T-helper 17 cell (primary cell): ENCODE data around the gene GSE1. TPM values are rescaled to one million over a fixed set of nuclear protein-coding genes. Genes with fewer than 3 reads are reported as not detected.

ENCODE experiments used
- ATAC-seq: fragments of 150-1000 bp; cut with Tn5 transposase; 2 replicates; pipeline ENCODE4 v1.10.0; 2021; ENCODE audit warnings: mild to moderate bottlenecking, moderate library complexity
- DNase-seq, 3 donors: peaks; one replicate each; pipeline versions ENCODE4 v3.0.0 to v3.0.0-alpha.2; 2020 to 2021
- H3K9me3 ChIP-seq: one replicate; pipeline ENCODE4 v1.7.0; 2013; ENCODE audit warnings: low read length, mild to moderate bottlenecking; ENCODE audit not compliant: control insufficient read depth, poor library complexity, severe bottlenecking
- H3K27ac Mint-ChIP-seq: one replicate; pipeline ENCODE4 v1.8.0; 2022; ENCODE audit warnings: mild to moderate bottlenecking, moderate library complexity, mixed read lengths
- H3K27me3 Mint-ChIP-seq: one replicate; pipeline ENCODE4 v1.8.0; 2022; ENCODE audit warnings: mixed read lengths
- H3K36me3 Mint-ChIP-seq: one replicate; pipeline ENCODE4 v1.8.0; 2022; ENCODE audit warnings: low read depth, mixed read lengths
- H3K4me1 Mint-ChIP-seq: one replicate; pipeline ENCODE4 v1.8.0; 2022; ENCODE audit warnings: mild to moderate bottlenecking, mixed read lengths
- H3K4me3 Mint-ChIP-seq: one replicate; pipeline ENCODE4 v1.8.0; 2022; ENCODE audit warnings: mild to moderate bottlenecking, moderate library complexity, mixed read lengths
- total RNA-seq, 4 donors: library from RNA in 2 of 4; stranded (reverse) in 2 of 4; gene quantifications; one replicate each; pipeline ENCODE4 v1.2.3 and lab custom pipeline; 2022 to 2026

GSE1 gene
- total RNA-seq (10 to 100 TPM; 39.1 to 40.9 TPM), total RNA-seq (lab: John Stamatoyannopoulos, UW) (6.7 to 16.4 reads per million in 2 donors)

DNA sequence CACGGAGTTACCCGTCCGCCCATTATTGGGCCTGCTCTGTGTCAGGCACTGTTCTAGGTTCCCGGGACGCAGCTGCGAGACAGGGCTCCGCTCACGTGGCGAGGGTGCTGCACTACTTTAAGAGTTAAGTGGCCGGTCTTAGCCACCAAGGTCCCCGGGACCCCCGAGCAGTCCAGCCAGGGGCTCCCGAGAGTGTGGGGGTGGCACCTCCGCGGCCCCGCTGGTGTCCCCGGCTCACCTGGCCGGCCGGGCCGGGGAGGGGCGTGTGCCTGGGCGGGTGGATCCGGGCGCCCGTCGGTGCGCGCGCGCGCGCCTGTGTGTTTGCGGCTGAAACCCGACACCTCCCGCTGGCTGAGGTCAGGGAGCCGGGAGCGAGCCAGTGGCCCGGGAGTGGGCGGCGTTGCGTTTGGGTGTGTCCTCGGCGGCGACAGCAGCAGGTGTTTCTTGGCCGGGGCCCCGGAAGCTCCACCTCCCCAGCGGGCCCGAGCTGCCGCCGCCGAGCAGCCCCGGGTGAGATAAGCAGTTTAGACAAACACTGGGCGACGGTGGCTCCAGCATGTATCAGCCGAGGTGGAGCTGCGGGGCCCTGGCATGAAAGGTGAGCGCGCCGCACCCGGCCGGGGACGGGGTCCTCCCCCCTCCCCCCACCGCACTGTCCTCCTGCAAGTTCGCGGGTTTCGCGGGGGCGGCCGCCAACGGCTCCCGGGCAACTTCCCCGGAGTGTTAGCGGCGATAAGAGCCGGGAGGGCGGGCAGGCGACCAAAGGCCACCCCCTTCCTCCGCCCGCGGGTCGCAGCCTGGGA lies at the start of gene GSE1:
GSE1 (plus strand) TSS at position 522 of the 803 bp plus-strand sequence; CDS start at position 592, 70 bp downstream.
- Mint-ChIP-seq H3K27me3 (no peaks in the 10 kb centered on the region), H3K4me3 (peak within 1 kb of the TSS; percentile 85), H3K4me1 (peaks cover 21% of the 10 kb centered on the region), H3K27ac (no peak within 1 kb of the TSS), H3K36me3 (no peaks in the 10 kb centered on the region)
- ATAC-seq (peak; percentile 33), DNase-seq (peak; percentile 30 to 38 (median 31))
- no peaks in the 10 kb centered on the region for H3K9me3 ChIP-seq

DNA sequence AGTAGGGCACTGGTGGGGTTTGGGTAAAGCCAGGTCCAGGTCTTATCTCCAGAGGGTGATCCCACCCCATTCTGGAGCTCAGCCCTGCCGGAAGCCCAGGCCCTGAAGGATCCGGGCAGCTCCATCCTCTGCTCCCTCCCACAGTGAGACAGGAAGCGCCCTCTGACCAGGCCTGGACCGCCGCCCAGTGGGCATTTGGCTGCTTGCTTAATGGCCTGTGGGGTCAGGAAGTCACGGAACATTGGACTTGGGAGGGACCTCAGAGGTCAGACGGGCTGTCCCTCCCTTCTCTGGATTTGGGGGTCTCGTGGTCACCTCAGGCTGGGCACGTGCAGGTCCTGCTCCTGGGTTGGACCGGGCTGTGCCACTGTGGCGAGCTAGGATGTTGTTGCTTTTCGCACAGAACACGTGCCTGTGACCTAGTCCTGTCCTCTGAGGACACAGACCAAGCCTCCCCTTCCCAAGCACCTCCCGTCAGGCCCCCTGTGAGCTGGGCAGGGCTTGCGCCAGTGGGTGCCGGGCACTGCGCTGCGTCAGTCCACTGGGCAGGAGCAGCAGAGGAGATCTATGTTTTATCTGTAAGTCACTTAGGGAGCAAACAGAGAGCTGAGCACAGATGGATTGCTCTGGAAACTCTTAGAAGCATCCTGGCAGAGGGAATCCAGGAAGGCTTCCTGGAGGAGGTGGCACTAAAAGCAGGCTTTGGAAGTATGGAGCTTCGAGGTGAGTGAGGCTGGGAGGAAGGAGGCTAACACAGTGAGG lies 49.4 kb upstream of the GSE1 start:
- Mint-ChIP-seq H3K27ac (peak overlapping the region; percentile 61), H3K4me3 (peak overlapping the region; percentile 21), H3K27me3 (no peaks in the 10 kb centered on the region), H3K4me1 (peaks cover 26% of the 10 kb centered on the region), H3K36me3 (no peaks in the 10 kb centered on the region)
- H3K9me3 ChIP-seq, result no peaks in the 10 kb centered on the region
- ATAC-seq (no peak), DNase-seq (no peak)

DNA sequence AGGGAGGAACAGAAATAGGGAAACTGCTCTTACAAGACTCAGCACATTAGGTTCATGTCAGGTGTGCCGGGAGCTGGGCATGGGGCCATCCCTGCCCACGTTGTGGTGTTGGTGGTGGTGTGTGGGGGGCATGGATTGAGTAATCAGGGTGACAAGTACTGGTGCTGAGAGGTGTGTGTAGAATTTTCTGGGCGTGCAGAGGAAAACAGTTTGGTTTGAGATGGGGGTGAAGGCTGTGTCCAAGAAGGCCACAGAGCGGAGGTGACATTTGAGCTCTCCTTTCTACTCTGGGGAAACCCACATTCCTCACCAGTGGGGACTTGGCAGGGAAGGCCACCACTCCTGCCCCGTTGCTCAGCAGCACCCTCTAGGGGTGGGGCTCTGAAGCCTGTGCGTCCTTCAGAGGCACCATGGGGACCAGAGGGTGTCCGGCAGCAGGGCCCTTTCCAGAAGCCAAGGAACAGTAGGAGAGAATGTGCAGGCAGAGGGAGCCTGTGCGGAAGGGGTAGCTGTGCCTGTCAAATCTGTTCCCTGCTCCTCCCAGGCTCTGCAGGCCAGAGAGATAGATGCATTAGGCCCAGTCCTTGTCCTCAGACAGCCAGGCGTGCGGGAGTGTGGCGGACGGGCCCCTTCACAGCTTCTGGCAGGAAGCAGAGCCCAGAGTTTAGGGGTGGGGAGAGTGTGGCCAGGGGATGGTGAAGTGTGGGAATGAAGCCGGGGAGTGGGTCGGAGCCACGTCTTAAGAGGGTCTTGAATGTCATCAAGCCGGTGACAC lies 48.7 kb upstream of the GSE1 start:
- H3K9me3 ChIP-seq, result no peaks in the 10 kb centered on the region
- ATAC-seq, result peak; percentile 40
- H3K27ac Mint-ChIP-seq, result peak overlapping the region; percentile 61
- DNase-seq, result no peak
- no peak overlapping the region for H3K4me3 Mint-ChIP-seq
- H3K27me3 Mint-ChIP-seq, result no peaks in the 10 kb centered on the region
- H3K36me3 Mint-ChIP-seq, result no peaks in the 10 kb centered on the region
- H3K4me1 Mint-ChIP-seq, result peaks cover 31% of the 10 kb centered on the region

DNA sequence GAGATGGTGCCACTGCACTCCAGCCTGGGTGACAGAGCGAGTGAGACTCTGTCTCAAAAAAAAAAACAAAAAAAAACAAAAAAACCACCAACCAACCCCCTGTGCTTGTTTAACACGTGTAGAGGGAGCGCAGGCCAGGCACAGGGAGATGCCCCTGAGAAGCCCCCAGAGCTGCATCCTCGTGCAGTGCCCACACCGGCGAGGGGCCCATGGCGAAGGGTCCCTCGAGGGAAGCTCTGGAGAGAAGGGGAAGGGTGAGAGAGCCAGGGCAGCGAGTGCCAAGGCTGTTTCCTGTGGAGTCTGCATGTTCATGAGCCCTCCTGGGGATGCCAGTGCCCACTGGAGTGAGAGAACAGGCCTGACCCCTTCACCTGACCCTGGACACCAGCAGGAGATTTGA lies 47.8 kb upstream of the GSE1 start:
- ATAC-seq, result no peak
- H3K9me3 ChIP-seq, result no peaks in the 10 kb centered on the region
- H3K4me1 Mint-ChIP-seq, result peaks cover 39% of the 10 kb centered on the region
- H3K27me3 Mint-ChIP-seq, result no peaks in the 10 kb centered on the region
- H3K4me3 Mint-ChIP-seq, result no peak overlapping the region
- no peak overlapping the region for H3K27ac Mint-ChIP-seq
- no peak for DNase-seq
- H3K36me3 Mint-ChIP-seq, result no peaks in the 10 kb centered on the region

DNA sequence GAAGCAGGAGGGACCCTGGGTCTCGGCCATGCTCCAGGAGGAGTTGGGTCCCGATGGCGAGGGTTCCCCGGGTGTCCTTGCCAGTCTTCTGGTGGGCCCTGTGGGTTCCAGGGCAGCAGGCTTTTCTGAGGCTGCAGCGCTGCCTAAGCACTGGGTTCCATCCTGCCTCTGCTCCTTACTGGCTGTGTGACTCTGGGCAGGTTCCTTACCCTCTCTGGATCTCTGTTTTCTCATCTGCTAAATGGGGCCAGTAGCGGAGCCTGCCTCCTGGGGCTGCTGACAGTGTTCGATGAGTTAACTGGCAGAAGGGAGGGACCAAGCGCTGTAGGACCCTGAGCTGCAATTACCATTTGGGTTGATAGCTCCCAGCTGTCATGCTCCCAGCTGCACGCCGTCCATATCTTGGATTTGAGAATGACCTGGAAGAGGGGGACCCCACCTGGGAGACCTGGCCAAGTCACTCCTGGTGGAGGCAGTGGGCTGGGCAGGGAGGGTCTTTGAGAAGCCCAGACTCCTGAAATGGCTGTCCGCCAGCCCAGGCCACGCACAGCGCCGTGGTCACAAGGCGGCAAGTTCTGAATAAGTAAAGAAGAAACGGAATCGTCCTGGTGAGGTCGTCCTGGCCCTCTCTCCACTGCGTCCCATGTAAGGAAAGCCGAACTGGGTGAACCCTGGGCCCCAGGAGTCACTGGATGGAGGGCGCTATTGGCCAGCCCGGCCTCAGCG lies 47.2 kb upstream of the GSE1 start:
- no peak for DNase-seq
- Mint-ChIP-seq H3K27ac (no peak overlapping the region), H3K4me1 (peaks cover 42% of the 10 kb centered on the region)

DNA sequence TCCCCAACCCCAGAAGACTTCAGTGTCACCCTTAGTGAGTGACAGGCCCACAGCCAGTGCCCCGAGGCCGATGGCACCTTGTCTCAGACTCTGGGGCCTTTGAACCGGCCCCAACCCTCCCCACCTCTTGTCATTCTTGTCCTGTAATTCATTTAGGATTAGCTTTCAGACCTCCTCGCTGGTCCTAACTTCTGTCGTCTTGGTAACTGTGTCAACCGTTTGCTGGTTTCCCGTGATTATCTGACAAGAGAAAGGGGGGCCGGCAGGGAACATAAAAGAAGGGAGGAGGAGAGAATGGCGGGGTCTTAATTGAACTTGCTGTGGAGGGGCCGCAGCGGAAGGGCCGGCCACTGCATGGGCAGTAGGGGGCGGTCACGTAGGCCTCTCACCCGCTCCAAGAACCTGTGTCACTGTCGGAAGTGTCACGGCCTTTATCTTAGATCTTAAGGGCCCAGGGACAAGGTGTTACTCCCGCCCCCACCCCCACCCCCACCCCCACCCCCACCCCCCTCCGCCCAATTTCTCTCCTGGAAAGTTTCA lies 46.5 kb upstream of the GSE1 start:
- Mint-ChIP-seq H3K36me3 (no peaks in the 10 kb centered on the region), H3K4me1 (peaks cover 48% of the 10 kb centered on the region), H3K27ac (no peak overlapping the region), H3K4me3 (no peak overlapping the region), H3K27me3 (no peaks in the 10 kb centered on the region)
- no peaks in the 10 kb centered on the region for H3K9me3 ChIP-seq
- no peak for ATAC-seq
- DNase-seq, result no peak

More for the DNA sequence above, 47.2 kb upstream of the GSE1 start:
- H3K9me3 ChIP-seq, result no peaks in the 10 kb centered on the region
- no peaks in the 10 kb centered on the region for H3K27me3 Mint-ChIP-seq
- H3K4me3 Mint-ChIP-seq, result no peak overlapping the region
- no peaks in the 10 kb centered on the region for H3K36me3 Mint-ChIP-seq
- no peak for ATAC-seq

DNA sequence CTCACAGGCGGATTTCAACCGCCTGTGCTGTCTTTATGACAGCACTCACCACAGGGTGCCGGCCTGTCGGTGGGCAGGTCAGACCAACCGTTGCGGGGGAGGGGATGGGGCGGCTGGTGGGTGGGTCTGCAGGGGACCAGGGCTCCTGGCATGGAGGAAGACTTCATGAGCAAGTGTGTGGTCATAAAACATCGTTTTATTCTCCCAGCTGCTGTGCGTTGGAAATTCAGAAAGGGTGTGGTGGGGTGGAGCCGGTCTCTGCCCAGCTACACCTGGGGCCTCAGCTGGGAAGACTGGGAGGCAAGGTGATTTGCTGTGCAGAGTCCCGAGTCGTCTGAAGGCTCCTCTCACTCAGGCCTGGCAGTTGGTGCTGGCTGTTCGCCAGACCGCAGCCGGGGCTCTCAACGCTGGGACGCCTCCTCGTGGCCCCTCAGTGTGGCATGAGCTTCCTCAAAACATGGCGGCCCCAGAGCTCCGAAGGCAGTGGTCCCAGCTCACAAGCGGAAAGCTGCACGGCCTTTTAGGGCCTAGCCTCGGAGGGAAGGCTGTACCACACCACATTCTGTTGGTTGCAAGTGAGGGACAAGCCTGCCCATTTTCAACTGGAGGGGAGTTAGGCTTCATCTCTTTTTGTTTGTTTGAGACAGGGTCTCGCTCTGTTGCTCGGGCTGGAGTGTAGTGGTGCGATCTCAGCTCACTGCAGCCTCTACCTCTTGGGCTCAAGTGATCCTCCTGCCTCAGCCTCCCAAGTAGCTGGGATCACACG lies 45.8 kb upstream of the GSE1 start:
- DNase-seq (no peak), ATAC-seq (no peak)
- no peak overlapping the region for H3K4me3 Mint-ChIP-seq
- H3K4me1 Mint-ChIP-seq, result peaks cover 52% of the 10 kb centered on the region
- peaks cover 2% of the 10 kb centered on the region for H3K36me3 Mint-ChIP-seq
- no peaks in the 10 kb centered on the region for H3K27me3 Mint-ChIP-seq
- H3K27ac Mint-ChIP-seq, result no peak overlapping the region
- no peaks in the 10 kb centered on the region for H3K9me3 ChIP-seq

DNA sequence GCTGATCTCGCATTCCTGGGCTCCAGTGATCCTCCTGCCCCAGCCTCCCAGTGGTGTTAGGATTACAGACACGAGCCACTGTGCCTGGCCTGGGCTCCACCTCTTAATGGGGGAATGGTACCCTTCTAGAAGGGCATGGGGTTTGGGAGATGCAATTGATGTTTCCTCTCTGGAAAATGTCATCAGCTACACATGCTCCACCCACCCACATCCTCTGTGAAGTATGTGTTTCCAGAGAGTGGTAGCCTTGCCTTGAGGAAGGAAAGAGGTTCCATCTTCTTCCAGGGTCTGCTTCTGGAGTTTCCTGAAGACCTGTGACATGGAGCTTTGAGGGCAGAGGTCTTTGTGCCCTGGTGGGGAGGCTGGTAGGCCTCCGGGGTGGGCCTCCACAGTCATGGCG lies 45.2 kb upstream of the GSE1 start:
- no peak overlapping the region for H3K27ac Mint-ChIP-seq
- peaks cover 2% of the 10 kb centered on the region for H3K36me3 Mint-ChIP-seq
- no peaks in the 10 kb centered on the region for H3K27me3 Mint-ChIP-seq
- H3K4me3 Mint-ChIP-seq, result no peak overlapping the region
- DNase-seq (no peak), ATAC-seq (no peak)
- peaks cover 51% of the 10 kb centered on the region for H3K4me1 Mint-ChIP-seq
- H3K9me3 ChIP-seq, result no peaks in the 10 kb centered on the region

DNA sequence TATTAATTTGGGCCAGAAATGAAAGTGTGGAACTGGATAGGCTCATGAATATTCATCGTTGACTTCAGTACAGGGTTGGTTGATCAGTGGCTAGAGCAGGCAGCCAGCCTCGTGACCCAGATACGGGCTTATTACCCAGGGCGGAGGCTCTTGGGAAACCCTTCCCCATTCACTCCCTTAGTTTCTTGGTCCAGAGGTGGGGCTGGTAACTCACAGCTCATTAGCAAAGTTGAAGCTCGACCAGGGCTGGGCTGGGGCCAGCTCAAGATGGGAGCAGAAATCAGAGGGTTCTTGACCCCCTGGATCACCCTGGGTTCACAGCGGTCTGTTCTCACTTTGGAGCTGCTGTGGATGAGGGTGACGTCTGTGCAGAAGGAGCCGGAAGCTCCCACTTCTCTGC lies 44.6 kb upstream of the GSE1 start:
- H3K4me3 Mint-ChIP-seq, result no peak overlapping the region
- DNase-seq (no peak), ATAC-seq (no peak)
- no peak overlapping the region for H3K27ac Mint-ChIP-seq
- H3K9me3 ChIP-seq, result no peaks in the 10 kb centered on the region
- no peaks in the 10 kb centered on the region for H3K27me3 Mint-ChIP-seq
- peaks cover 2% of the 10 kb centered on the region for H3K36me3 Mint-ChIP-seq
- H3K4me1 Mint-ChIP-seq, result peaks cover 53% of the 10 kb centered on the region

DNA sequence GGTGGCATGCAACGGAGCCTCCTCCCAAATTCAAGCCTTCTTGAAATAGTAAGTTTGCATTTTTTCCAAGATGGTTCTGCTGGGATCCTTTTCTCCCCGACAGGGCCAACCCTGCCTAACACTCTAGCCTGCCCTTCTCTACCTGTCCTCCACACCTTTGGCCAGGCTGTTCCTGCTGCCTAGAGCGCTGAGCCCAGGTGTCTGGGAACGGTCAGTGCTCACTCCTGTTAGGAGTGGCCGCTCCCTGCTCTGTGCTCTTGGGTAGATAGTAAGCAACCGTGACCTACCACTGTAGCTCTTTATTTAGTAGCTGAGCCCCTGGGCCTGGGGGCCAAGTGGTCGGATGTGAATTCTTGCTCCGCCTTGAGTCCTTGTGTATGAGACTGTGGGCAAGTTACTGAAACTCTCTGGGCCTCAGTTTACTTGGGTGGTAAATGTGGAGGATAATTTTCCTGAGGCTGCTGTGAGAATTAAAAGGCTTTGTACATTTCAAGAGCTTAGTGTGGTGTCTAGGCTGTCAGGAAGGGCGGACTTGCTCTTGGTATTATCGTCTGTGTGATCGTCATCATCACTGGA lies 44.0 kb upstream of the GSE1 start:
- Mint-ChIP-seq H3K27ac (peak overlapping the region; percentile 70), H3K27me3 (no peaks in the 10 kb centered on the region), H3K4me1 (peaks cover 50% of the 10 kb centered on the region), H3K4me3 (peak overlapping the region; percentile 83), H3K36me3 (peaks cover 2% of the 10 kb centered on the region)
- H3K9me3 ChIP-seq, result no peaks in the 10 kb centered on the region
- no peak for ATAC-seq
- DNase-seq, result no peak

DNA sequence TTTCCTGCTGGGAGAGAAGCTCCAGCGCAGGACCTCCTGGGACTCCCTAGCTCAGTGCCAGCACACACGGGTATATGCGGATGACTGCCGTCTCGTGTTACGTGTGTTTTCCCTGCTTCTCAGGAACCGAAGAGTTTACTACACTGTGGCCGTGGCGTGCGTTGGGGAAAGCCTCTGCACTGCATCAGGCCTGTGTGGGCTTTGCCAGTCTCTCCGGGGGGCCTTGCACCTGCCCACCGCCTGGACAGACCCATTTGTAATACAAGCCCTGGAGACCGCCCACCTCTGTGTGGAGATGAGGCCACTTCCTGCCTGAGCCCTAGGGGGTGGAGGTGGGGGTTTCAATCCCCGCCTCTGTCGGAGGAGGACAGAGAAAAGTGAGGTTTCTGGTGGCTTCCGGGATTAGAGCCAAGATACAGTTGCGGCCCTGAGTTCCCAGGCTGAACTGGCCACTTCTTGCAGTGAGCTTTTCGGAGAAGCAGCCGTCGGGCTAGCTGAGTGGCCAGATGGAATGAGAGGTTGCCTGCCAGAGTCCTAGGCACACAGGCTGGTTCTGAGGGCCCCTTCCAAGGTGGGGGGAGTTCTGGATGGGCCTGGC lies 43.4 kb upstream of the GSE1 start:
- H3K4me3 Mint-ChIP-seq, result peak overlapping the region; percentile 83
- H3K27me3 Mint-ChIP-seq, result no peaks in the 10 kb centered on the region
- ATAC-seq (peak; percentile 27), DNase-seq (no peak)
- peaks cover 2% of the 10 kb centered on the region for H3K36me3 Mint-ChIP-seq
- H3K27ac Mint-ChIP-seq, result peak overlapping the region; percentile 70
- H3K4me1 Mint-ChIP-seq, result peaks cover 44% of the 10 kb centered on the region
- H3K9me3 ChIP-seq, result no peaks in the 10 kb centered on the region
